Upper lobe of left lung (tissue), 6 donors: ENCODE measurements around the gene ALS2CL. TPM values are rescaled to one million over a fixed set of nuclear protein-coding genes. Genes with fewer than 3 reads are reported as not detected.

ENCODE experiments used
- ATAC-seq, 2 donors: fragments of 200-7000 bp; cut with Tn5 transposase; one replicate each; pipeline ENCODE4 v1.9.1; 2022; ENCODE audit warnings: mild to moderate bottlenecking in 2 of 2, moderate library complexity in 2 of 2; ENCODE audit not compliant: low FRiP score in 2 of 2
- DNase-seq, 2 donors: peaks; one replicate each; pipeline ENCODE4 v3.0.0-alpha.2; 2019 to 2020
- H3K27ac ChIP-seq, 4 donors: fragments of 200-600 bp; sonication (generic); one replicate each; pipeline ENCODE4 v1.5.1; 2016 to 2019
- H3K27me3 ChIP-seq, 4 donors: fragments of 200-600 bp; sonication (generic); one replicate each; pipeline ENCODE4 v1.5.1; 2017 to 2019
- H3K36me3 ChIP-seq, 4 donors: fragments of 200-600 bp; sonication (generic); one replicate each; pipeline ENCODE4 v1.5.1; 2016 to 2019
- H3K4me1 ChIP-seq, 4 donors: fragments of 200-600 bp; sonication (generic); one replicate each; pipeline ENCODE4 v1.5.1; 2018 to 2019
- H3K4me3 ChIP-seq, 4 donors: fragments of 200-600 bp; sonication (generic); one replicate each; pipeline ENCODE4 v1.5.1; 2017 to 2019; ENCODE audit warnings: mild to moderate bottlenecking in 2 of 4, moderate library complexity in 1 of 4
- H3K9me3 ChIP-seq, 4 donors: fragments of 200-600 bp; sonication (generic); one replicate each; pipeline ENCODE4 v1.5.1; 2018 to 2019
- CTCF ChIP-seq, 6 experiments: fragments of 450-650 bp in 4 of 6; fragments of 200-600 bp in 2 of 6; sonication (generic) in 2 of 6; IDR thresholded peaks; one replicate each; pipeline ENCODE4 v1.5.1; 2016 to 2019; ENCODE audit warnings: antibody characterized with exemption in 6 of 6
- EP300 ChIP-seq, 4 donors: sonication (generic); formaldehyde crosslinking; IDR thresholded peaks; one replicate each; pipeline ENCODE4 v1.5.1; 2017; ENCODE audit warnings: antibody characterized with exemption in 4 of 4, control low read depth in 2 of 4
- POLR2A ChIP-seq, 4 donors: fragments of 450-650 bp; IDR thresholded peaks; one replicate each; pipeline ENCODE4 v1.5.1; 2016 to 2017; ENCODE audit warnings: antibody characterized with exemption in 4 of 4, mild to moderate bottlenecking in 2 of 4
- POLR2AphosphoS5 ChIP-seq, 2 donors: sonication (generic); formaldehyde crosslinking; IDR thresholded peaks; one replicate each; pipeline ENCODE4 v1.5.1; 2017; ENCODE audit warnings: antibody characterized with exemption in 2 of 2
- WGBS, 2 donors: methylation state at CpG; one replicate each; pipeline ENCODE4 v1.1.5; 2017 to 2018; 5-methylcytosine and 5-hydroxymethylcytosine counted together
- total RNA-seq, 6 donors: library from RNA; depleted of rRNA in 4 of 6; stranded (reverse); fragments of >200 nt in 4 of 6; gene quantifications; one replicate each; pipeline versions ENCODE4 v1.1.0 to v1.2.1, GENCODE V29; 2016 to 2021
- donor health status: DM: no; HTN: no; CAD: no; lungs with moderate emphysema.
- donor health status: DM: no; HTN: yes; CAD: no; lungs with severe emphysema.

ALS2CL gene
- total RNA-seq, 6 donors from 2014 or later, result 54.2 to 299 (median 66.9) TPM

DNA sequence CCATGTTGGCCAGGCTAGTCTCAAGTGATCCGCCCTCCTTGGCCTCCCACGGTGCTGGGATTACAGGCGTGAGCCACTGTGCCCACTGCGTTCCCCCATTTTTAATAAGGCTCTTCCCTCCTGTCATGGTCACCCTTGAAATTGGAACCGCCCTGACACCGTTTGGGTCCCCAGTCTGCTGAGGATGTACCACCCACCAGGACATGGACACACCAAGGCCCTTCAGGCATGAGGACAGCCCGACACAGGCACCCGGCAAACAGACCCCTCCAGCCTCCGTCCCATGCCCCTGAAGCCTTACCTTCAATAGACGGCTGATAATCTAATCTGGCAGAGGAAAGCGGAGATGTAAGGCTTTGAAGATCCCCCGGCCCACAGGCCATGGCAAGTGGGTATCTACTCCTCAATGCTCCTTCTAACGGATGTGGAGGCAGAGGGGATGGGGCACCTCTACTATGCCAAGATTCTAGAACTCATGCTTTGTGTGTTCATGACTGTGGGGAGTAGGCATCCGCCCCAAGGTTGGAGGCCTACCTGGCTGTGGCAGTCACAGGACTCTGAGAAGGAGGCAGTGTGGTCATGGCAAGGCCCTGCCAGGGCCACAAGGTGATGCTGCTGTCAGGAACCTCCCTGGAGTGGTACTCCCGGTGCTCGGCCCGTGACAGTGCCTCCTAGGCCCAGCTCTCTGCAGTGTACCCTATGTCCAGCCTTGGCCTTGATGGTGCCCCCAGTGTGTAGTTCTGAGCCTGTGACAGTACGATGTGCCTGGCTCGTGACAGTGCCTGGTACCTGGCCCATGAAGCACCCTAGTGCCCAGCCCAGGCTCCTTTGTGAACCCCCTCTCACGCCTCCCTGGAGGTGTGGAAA, 42.8 kb upstream of the ALS2CL start:
- WGBS, 2 donors, result 83 to 95% methylated on average over 13 to 17 of the region's 20 CpGs

GRCh38 chr3:46734773-46735172, 41.3 kb upstream of the ALS2CL start:
- Histone ChIP-seq H3K27ac (no peak overlapping the region), H3K4me1 (no peaks in the 10 kb centered on the region), H3K4me3 (no peak overlapping the region), H3K36me3 (no peaks in the 10 kb centered on the region), H3K9me3 (no peaks in the 10 kb centered on the region), H3K27me3 (no peaks in the 10 kb centered on the region)
- DNase-seq (no peak), ATAC-seq (peak in 1 of 2 donors; percentile 28)
- 57 to 63% methylated on average over 4 of the region's 4 CpGs for WGBS, 2 donors
- TF ChIP-seq CTCF (IDR thresholded peaks at IDR 0.05) (no peak), POLR2AphosphoS5 (IDR thresholded peaks at IDR 0.05) (no peak), POLR2A (IDR thresholded peaks at IDR 0.05) (no peak), EP300 (IDR thresholded peaks at IDR 0.05) (no peak)

More for the DNA sequence above, 42.8 kb upstream of the ALS2CL start:
- no peak for TF ChIP-seq CTCF (IDR thresholded peaks at IDR 0.05)
- no peak for TF ChIP-seq EP300 (IDR thresholded peaks at IDR 0.05)
- TF ChIP-seq POLR2A (IDR thresholded peaks at IDR 0.05), result no peak
- no peak for TF ChIP-seq POLR2AphosphoS5 (IDR thresholded peaks at IDR 0.05)
- no peaks in the 10 kb centered on the region for H3K4me1 ChIP-seq
- DNase-seq (no peak), ATAC-seq (peak; percentile 21 to 31)
- no peak overlapping the region for H3K27ac ChIP-seq
- no peak overlapping the region for H3K4me3 ChIP-seq
- no peaks in the 10 kb centered on the region for H3K27me3 ChIP-seq
- H3K9me3 ChIP-seq, result no peaks in the 10 kb centered on the region
- no peaks in the 10 kb centered on the region for H3K36me3 ChIP-seq

GRCh38 chr3:46733026-46733800, 39.7 kb upstream of the ALS2CL start:
- Histone ChIP-seq H3K4me3 (no peak overlapping the region), H3K9me3 (no peaks in the 10 kb centered on the region), H3K27me3 (no peaks in the 10 kb centered on the region), H3K4me1 (no peaks in the 10 kb centered on the region), H3K36me3 (no peaks in the 10 kb centered on the region), H3K27ac (no peak overlapping the region)
- DNase-seq (no peak), ATAC-seq (no peak)
- no peak for TF ChIP-seq POLR2AphosphoS5 (IDR thresholded peaks at IDR 0.05)
- TF ChIP-seq POLR2A (IDR thresholded peaks at IDR 0.05), result no peak
- TF ChIP-seq CTCF (IDR thresholded peaks at IDR 0.05), result no peak
- no peak for TF ChIP-seq EP300 (IDR thresholded peaks at IDR 0.05)
- whole genome bisulfite sequencing, 2 donors, result 75 to 77% methylated on average over 9 of the region's 9 CpGs

GRCh38 chr3:46731795-46732194, 38.3 kb upstream of the ALS2CL start:
- Histone ChIP-seq H3K36me3 (no peaks in the 10 kb centered on the region), H3K4me1 (no peaks in the 10 kb centered on the region), H3K27me3 (no peaks in the 10 kb centered on the region), H3K4me3 (no peak overlapping the region), H3K9me3 (no peaks in the 10 kb centered on the region), H3K27ac (no peak overlapping the region)
- TF ChIP-seq EP300 (IDR thresholded peaks at IDR 0.05), result no peak
- no peak for TF ChIP-seq POLR2AphosphoS5 (IDR thresholded peaks at IDR 0.05)
- no peak for TF ChIP-seq CTCF (IDR thresholded peaks at IDR 0.05)
- TF ChIP-seq POLR2A (IDR thresholded peaks at IDR 0.05), result no peak
- no peak for ATAC-seq
- WGBS, 2 donors, result 77 to 93% methylated on average over 3 of the region's 3 CpGs
- no peak for DNase-seq
